ENCODE results near the gene DUSP16. TPM values are rescaled to one million over a fixed set of nuclear protein-coding genes. Genes with fewer than 3 reads are reported as not detected.

Gene DUSP16
- total and polyA plus RNA-seq, 2 of the 8 experiments (the other 6 are each of a cell fraction or from before 2014, with no cell fraction given), result 31.6 to 55.9 TPM

GRCh38 chr12:12469386-12469785, 93.3 kb downstream of the DUSP16 start:
- Histone ChIP-seq H4K20me1 (replicated peaks in 1 of 2; ENCODE audit: control insufficient read depth in 1 of 2, insufficient read depth in 2 of 2, low read length in 2 of 2) (no peaks in the 10 kb centered on the region), H2BK12ac (ENCODE audit: low read depth, low read length) (no peak overlapping the region), H3K36me3 (ENCODE audit: control insufficient read depth in 2 of 4, insufficient read depth in 4 of 4, low read length in 3 of 4) (peaks cover 0 to 7% (median 0%) of the 10 kb centered on the region in 4 experiments; a peak in 1 of 8 replicates), H3K4ac (replicated peaks; ENCODE audit: insufficient read length, low read depth, low read length) (no peak overlapping the region), H2BK120ac (replicated peaks; ENCODE audit: low read depth, low read length) (no peak overlapping the region), H2BK5ac (ENCODE audit: low read depth, low read length) (no peak overlapping the region), H3K56ac (replicated peaks; ENCODE audit: insufficient read length, low read depth, low read length) (no peak overlapping the region), H3K23me2 (ENCODE audit: low read depth, low read length) (no peaks in the 10 kb centered on the region), H3K14ac (ENCODE audit: insufficient read length) (no peak overlapping the region), H3K4me3 (ENCODE audit: extremely low read depth in 1 of 4, insufficient read depth in 2 of 4, low read depth in 3 of 4, low read length in 4 of 4) (no peak overlapping the region), H3K9me3 (ENCODE audit: insufficient read depth in 2 of 2, low read depth in 1 of 2, low read length in 1 of 2) (peaks cover 7 to 10% of the 10 kb centered on the region in 2 experiments), H3K9ac (replicated peaks in 1 of 4; ENCODE audit: extremely low read depth in 1 of 4, low read depth in 3 of 4, low read length in 3 of 4) (no peak overlapping the region), H3K27me3 (replicated peaks in 1 of 4; ENCODE audit: control insufficient read depth in 3 of 4, extremely low read depth in 1 of 4, insufficient read depth in 3 of 4, low read length in 3 of 4) (no peaks in the 10 kb centered on the region), H3K4me2 (ENCODE audit: insufficient read depth in 1 of 2, low read depth in 2 of 2, low read length in 2 of 2) (no peak overlapping the region), H3K4me1 (replicated peaks in 1 of 4; ENCODE audit: control insufficient read depth in 3 of 4, insufficient read depth in 4 of 4, low read length in 3 of 4) (no peaks in the 10 kb centered on the region; a peak in 2 of 7 replicates), H4K91ac (replicated peaks; ENCODE audit: insufficient read length, low read length) (no peak overlapping the region), H3K79me1 (ENCODE audit: low read depth, low read length) (no peaks in the 10 kb centered on the region), H2AFZ (ENCODE audit: low read length) (no peak overlapping the region), H2BK15ac (ENCODE audit: low read length) (no peak overlapping the region), H3K79me2 (ENCODE audit: control insufficient read depth in 1 of 2, insufficient read depth in 2 of 2, low read length in 2 of 2) (no peaks in the 10 kb centered on the region), H2AK5ac (ENCODE audit: low read depth, low read length) (no peak overlapping the region), H4K8ac (ENCODE audit: extremely low read depth, insufficient read depth, low read length) (no peak overlapping the region), H2BK20ac (ENCODE audit: low read length) (no peak overlapping the region), H3K23ac (ENCODE audit: insufficient read length) (no peak overlapping the region), H3K27ac (ENCODE audit: low read depth, low read length) (no peak overlapping the region), H4K5ac (ENCODE audit: insufficient read length, low read depth, low read length) (no peak overlapping the region), H3K18ac (ENCODE audit: extremely low read depth, low read length) (no peak overlapping the region)
- ChIA-PET CTCF (ENCODE audit: partially characterized antibody) (no interaction called here), POLR2A (ENCODE audit: partially characterized antibody) (no interaction called here)
- FAIRE-seq (no peak), DNase-seq (ENCODE audit: low read depth in 1 of 2, low spot score in 2 of 2) (no peak)
- 92% methylated on average over 7 of the region's 7 CpGs; no CpG with 5 or more reads in 1 of the 2 experiments for WGBS, 2 experiments (ENCODE audit: extremely low coverage in 1 of 2, insufficient coverage in 1 of 2, insufficient read length in 1 of 2, insufficient replicate concordance in 2 of 2, low coverage in 1 of 2, low lambda C conversion rate in 2 of 2, missing lambda C conversion rate in 1 of 2)
- TF ChIP-seq MAX (IDR thresholded peaks at IDR 0.05), result no peak
- no peak for TF ChIP-seq TCF12 (IDR thresholded peaks at IDR 0.05; ENCODE audit: low read depth, low read length)
- TF ChIP-seq SP1 (IDR thresholded peaks at IDR 0.05; ENCODE audit: low read depth, low read length), result no peak
- TF ChIP-seq ATF3 (IDR thresholded peaks at IDR 0.05; ENCODE audit: insufficient read depth, low read depth, low read length), result no peak
- TF ChIP-seq TEAD4 (IDR thresholded peaks at IDR 0.05; ENCODE audit: low read depth, low read length), result no peak
- TF ChIP-seq NANOG (IDR thresholded peaks at IDR 0.05; ENCODE audit: insufficient read depth, low read depth, low read length, poor library complexity, severe bottlenecking), result no peak
- no peak for TF ChIP-seq SIN3A (conservative IDR thresholded peaks at IDR 0.05 in 1 of 2, IDR thresholded peaks at IDR 0.05 in 1 of 2; ENCODE audit: low read depth in 1 of 2, low read length in 2 of 2)
- TF ChIP-seq YY1 (IDR thresholded peaks at IDR 0.05; ENCODE audit: low read depth, low read length), result no peak
- no peak for TF ChIP-seq BCL11A (IDR thresholded peaks at IDR 0.05; ENCODE audit: low read depth in 2 of 2, low read length in 2 of 2)
- no peak for TF ChIP-seq EP300 (IDR thresholded peaks at IDR 0.05; ENCODE audit: borderline replicate concordance in 1 of 2, low read depth in 2 of 2, low read length in 2 of 2)
- TF ChIP-seq JUND (IDR thresholded peaks at IDR 0.05; ENCODE audit: low read length), result no peak
- no peak for TF ChIP-seq SRF (IDR thresholded peaks at IDR 0.05; ENCODE audit: low read depth, low read length)
- no peak for TF ChIP-seq SUZ12 (IDR thresholded peaks at IDR 0.05; ENCODE audit: low read length)
- no peak for TF ChIP-seq TAF7 (optimal IDR thresholded peaks at IDR 0.05; ENCODE audit: borderline replicate concordance, low read depth, low read length)
